HG03354 (cell line): Measurements from ENCODE around the gene ZNF57.
"Not testable (repeated sequence)": the region's sequence is repeated elsewhere in the genome, so short reads cannot be mapped to it uniquely, and the experiment has no call there.

ENCODE experiments used
- ATAC-seq: cut with Tn5 transposase; IDR thresholded peaks from one replicate; pipeline ENCODE4 v1.9.1; 2021; ENCODE audit warnings: mild to moderate bottlenecking; ENCODE audit not compliant: unreplicated experiment, poor library complexity, severe bottlenecking

The ZNF57 gene

GRCh38 chr19:2900296-2901252, at the start of gene ZNF57:
ZNF57 (plus strand) TSS chr19:2900928; CDS start chr19:2901046, 118 bp downstream.
- peak; percentile 93 for ATAC-seq

DNA sequence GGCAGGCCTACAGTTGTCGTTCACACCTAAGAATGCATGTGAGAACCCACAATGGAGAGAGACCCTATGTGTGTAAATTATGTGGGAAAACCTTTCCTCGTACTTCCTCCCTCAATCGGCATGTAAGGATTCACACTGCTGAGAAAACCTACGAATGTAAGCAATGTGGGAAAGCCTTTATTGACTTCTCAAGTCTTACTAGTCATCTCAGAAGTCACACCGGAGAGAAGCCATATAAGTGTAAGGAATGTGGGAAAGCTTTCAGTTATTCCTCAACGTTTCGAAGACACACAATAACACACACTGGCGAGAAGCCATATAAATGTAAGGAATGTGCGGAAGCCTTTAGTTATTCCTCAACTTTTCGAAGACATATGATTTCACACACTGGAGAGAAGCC, 48.1 kb upstream of the ZNF57 start:
- no peak for ATAC-seq

DNA sequence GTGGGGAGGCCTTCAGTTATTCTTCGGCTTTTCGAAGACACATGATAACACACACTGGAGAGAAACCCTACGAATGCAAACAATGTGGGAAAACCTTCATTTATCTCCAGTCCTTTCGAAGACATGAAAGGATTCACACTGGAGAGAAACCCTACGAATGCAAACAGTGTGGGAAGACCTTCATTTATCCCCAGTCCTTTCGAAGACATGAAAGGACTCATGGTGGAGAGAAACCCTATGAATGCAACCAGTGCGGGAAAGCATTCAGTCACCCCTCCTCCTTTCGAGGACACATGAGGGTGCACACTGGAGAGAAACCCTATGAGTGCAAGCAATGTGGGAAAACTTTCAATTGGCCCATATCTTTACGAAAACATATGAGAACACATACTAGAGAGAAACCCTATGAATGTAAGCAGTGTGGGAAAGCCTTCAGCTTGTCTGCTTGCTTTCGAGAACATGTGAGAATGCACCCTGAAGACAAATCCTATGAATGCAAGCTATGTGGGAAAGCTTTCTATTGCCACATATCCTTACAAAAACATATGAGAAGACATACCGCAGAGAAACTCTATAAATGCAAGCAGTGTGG, 47.6 kb upstream of the ZNF57 start:
- no peak for ATAC-seq

GRCh38 chr19:2854849-2855248, 45.9 kb upstream of the ZNF57 start:
- no peak for ATAC-seq

DNA sequence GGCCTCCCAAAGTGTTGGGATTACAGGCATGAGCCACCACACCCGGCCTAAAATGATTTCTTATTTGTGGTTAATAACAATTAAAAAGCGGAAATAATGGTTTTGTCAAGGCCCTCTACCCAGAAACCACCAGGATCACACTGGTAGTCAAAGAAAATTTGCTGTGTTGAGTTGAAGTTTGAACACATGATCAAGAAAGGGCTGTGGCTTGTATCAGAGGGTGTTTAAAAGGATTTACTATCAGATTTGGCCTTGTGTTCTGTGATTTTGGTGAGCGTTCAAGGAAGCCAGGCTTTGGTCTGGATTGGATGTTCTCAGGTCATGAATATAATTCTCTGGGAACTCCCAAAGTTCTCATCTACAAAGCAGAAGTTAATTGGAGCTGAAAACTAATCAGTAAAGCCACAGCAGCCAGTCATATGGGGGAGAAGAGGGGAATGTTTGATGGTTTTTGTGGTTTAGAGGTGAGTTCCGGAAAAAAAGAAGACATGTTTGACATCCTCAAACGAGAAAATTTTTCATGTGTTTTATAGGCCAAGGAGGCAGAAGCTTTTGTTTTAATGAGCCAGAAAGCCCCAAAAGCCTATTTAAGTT, 44.2 kb upstream of the ZNF57 start:
- no peak for ATAC-seq

- no peak for ATAC-seq
Observed at GRCh38 chr19:2858864-2859263, 41.9 kb upstream of the ZNF57 start.

DNA sequence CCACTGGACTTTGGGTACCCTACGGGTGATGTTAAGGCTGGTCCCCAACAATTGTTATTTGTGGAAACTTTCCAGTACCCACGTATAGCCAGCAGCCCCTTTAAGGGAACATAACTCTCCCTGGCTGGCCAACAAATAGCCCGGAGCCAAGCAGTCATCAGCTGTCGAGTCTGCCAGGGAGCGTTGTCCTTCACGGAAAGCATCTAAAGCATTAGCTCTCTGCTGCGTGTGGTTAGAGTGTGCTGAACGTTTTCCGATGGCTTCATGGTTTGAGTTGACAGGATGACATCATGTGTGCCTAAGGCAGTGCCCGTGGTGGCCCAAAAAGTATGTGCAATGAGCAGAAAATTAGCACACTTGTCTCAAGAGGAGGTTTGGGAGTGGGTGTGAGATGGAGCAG, 36.9 kb upstream of the ZNF57 start:
- no peak for ATAC-seq

DNA sequence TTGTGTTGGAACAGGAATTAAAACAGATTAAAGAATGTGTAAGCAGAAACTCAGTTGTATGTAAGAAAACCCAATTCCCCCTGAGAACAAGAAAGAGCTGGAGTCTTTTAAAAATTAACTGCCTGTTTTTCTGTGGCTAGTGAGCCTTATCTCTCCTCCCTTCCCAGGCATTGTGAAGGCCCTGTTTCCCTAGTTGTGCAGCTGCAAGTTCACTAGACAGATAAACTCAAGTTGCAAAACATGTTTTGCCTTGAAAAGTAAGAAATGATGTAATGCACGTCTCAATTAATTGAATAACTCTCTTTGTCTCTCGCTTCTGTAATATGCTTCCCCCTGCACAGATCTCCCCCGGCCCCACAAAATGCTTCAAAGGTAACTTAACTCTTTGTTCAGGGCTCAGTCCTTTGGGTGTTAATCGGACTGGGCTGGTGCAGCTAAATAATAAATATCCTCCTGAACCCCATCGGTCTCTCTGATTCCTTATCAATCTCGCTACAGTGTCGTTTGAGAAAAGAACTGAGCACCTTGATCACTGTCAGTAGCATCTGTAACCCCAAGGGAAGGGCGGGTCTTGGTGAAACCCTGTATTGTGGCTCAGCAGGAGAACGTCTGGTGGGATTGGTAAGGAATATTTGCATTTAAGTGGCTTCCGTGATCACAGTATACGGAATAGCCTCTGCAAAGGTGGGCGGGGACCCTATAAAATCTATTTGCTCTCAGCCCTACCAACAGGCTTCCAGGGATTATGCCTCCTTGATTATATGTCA, 35.2 kb upstream of the ZNF57 start:
- ATAC-seq: no peak

- ATAC-seq: no peak
Observed at GRCh38 chr19:2866495-2867024, 34.2 kb upstream of the ZNF57 start.

DNA sequence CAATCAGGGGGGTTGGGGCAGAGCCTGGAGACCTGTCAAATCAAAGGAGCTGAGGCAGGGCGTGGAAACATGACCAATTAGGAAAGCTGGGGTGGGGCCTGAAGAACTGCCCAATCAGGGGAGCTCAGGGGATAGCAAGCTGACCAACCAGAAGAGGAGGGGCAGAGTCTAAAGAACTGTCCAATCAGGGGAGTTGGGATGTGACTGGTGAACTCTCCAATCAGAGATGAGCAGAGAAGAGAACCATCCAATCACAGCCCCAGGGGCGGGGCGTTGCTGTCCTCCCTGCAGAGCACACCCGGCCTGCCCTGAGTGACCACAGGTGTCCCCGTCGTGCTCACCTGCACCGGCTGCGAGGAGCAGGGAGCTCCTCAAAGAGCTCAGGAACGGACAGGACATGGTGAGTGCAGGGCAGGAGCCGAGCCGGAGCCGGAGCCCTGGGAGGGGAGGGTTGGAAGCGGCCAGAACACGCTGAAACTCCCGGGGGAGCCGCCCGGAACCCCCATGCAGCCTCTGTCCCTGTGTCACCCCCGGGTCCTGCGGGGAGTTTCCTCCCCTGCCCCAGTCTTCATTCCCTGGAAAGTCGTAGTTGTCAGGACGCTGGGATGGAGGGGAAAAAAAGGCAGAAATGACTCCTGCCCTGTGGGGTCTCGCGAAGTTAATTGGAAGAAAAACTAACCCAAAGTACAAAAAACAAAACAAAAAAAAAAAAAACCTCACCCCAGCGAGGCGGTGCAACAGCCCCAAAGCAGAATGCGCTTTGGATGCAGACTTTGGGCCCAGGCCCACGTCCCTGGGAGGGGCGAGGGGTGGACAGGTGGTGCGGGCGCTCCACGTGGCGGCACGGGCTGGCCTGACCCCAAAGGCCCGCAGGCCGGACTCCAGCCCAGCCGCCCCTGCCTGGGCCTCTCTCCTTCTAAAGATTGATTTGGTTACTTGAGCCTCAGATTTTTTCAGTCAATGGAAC, 33.4 kb upstream of the ZNF57 start, which contains the start of gene ZNF556:
Gene ZNF556 (plus strand): TSS at position 311 of the 967 bp plus-strand sequence. CDS start 87 bp downstream, at position 398.
- ATAC-seq: no peak

- ATAC-seq: no peak
Observed at GRCh38 chr19:2869618-2870017, 31.1 kb upstream of the ZNF57 start.

GRCh38 chr19:2872175-2872574, 28.6 kb upstream of the ZNF57 start:
- not testable (repeated sequence) for ATAC-seq

DNA sequence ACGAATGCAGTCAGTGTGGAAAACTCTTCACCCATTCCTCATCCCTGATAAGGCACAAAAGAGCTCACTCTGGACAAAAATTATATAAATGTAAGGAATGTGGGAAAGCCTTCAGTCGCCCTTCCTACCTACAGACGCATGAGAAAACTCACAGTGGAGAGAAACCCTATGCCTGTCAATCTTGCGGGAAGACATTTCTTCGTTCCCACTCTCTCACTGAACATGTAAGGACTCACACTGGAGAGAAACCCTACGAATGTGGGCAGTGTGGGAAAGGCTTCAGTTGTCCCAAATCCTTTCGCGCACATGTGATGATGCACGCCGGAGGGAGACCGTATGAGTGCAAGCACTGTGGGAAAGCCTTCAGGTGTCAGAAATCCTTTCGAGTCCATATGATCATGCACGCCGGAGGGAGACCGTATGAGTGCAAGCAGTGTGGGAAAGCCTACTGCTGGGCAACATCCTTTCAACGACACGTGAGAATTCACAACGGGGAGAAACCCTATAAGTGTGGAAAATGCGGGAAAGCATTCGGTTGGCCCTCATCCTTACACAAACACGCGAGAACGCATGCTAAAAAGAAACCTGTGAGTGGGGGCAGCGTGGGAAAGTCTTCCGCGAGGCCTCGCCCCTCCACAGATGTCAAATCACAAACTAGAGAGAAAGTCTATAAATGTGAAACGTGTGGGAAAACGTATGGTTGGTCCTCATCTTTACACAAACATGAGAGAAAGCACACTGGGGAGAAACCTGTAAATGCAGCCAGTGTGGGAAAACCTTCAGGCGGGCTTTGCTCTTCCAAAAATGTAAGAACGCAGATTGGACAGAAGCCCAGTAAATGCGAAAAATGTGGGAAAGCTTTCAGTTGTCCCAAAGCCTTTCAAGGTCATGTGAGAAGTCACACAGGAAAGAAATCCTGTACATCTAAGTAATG, 23.1 kb upstream of the ZNF57 start:
- ATAC-seq: no peak

GRCh38 chr19:2883686-2884439, 16.9 kb upstream of the ZNF57 start:
- ATAC-seq: no peak

DNA sequence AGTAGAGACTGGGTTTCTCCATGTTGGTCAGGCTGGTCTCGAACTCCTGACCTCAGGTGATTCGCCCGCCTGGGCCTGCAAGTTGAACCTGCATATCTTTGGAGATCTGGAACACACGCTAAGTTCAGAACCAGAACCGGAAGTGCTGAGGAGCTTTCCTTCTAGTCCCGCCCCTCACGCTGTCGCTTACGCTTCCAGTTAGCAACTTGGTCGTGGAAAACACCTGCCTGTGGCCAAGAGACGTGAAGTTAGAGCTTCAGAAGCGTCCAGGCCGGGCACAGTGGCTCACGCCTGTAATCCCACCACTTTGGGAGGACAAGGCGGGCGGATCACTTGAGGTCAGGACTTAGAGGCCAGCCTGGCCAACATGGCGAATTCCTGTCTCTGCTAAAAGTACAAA, 15.0 kb upstream of the ZNF57 start:
- no peak for ATAC-seq

GRCh38 chr19:2887391-2887914, 13.3 kb upstream of the ZNF57 start:
- ATAC-seq: no peak
